HEK293 (cell line): Measurements from ENCODE around the gene PLEKHG5.

Experiments
- KLF17 ChIP-seq: fragments of 450-650 bp; formaldehyde crosslinking; IDR thresholded peaks from 2 replicates; pipeline ENCODE4 v1.5.1; 2016; ENCODE audit warnings: missing biosample characterization, missing genetic modification characterization
- WT1 ChIP-seq: fragments of 450-650 bp; formaldehyde crosslinking; IDR thresholded peaks from 2 replicates; pipeline ENCODE4 v1.5.1; 2016; ENCODE audit warnings: missing biosample characterization, missing genetic modification characterization

DNA sequence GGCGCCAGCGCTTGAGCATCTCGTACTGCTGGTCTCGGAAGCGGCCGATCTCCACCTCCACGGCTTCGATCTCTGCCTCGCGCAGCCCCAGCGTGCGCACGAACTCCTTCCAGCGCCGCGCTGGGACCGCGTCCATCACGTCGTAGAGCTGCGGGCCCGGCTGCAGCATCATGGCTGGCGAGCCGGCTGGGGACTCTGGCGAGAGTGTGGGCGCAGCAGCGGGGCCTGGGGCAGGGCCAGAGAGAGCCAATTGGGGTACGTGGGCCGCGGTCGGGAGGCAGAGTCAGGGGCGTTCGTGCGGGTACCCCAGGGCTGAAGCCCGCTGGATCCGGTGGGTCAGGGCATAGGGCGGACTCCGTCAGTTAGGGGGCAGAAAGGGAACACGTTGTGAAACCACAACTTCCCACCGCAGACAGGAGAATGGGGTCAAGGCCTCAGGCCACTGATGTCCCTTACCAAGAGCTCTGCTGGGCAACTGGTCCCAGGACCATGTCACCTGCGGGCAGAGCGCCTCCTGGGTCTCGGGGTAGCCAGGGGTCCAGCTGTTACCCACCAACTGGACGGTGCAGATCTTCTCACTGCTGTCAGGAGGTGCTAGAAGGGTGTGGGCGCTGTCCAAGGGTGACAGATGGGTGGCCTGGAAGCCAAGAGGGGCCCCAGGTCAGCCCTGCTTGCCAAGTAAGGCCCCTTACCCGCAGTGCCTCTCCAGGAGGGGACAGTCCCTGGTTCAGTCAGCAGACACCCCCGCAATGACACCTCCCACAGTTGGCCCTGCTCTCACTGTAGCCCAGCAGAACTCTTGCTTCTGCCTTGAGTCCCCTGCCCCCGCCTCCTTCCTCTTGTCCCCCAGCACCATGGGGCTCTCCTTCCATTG is 29.7 kb downstream of the PLEKHG5 start:
- no peak for TF ChIP-seq KLF17 (tag by site-specific recombination)
- TF ChIP-seq WT1: no peak
